SU-DHL-6 (cell line): ENCODE results near the gene AKNA.
"Not testable (repeated sequence)": the region's sequence is repeated elsewhere in the genome, so short reads cannot be mapped to it uniquely, and the experiment has no call there.

ENCODE experiments used
- H2AFZ ChIP-seq: fragments of 200-600 bp; sonication (generic); 2 replicates; pipeline ENCODE4 v1.6.1; 2014; ENCODE audit warnings: low read depth, mild to moderate bottlenecking, moderate library complexity, mixed read lengths, antibody characterized with exemption, low read length; ENCODE audit not compliant: severe bottlenecking
- H3F3A ChIP-seq: fragments of 200-600 bp; shearing (Covaris generic); 2 replicates; pipeline ENCODE4 v1.6.0; 2016; ENCODE audit warnings: antibody characterized with exemption, mild to moderate bottlenecking; ENCODE audit not compliant: insufficient read depth
- H3K27ac ChIP-seq: fragments of 200-600 bp; sonication (generic); 2 replicates; pipeline ENCODE4 v1.5.1; 2016; ENCODE audit warnings: low read depth, mild to moderate bottlenecking, low read length, moderate library complexity, mixed read lengths
- H3K27me3 ChIP-seq: fragments of 200-600 bp; sonication (generic), shearing (Covaris generic); 2 replicates; pipeline ENCODE4 v1.6.0; 2014; ENCODE audit warnings: mild to moderate bottlenecking, low read length
- H3K36me3 ChIP-seq: fragments of 200-600 bp; sonication (generic); 2 replicates; pipeline ENCODE4 v1.6.1; 2014; ENCODE audit warnings: mild to moderate bottlenecking, low read length, mixed read lengths
- H3K4me2 ChIP-seq: fragments of 300-600, 200-600 bp; shearing (Covaris generic), sonication (generic); 2 replicates; pipeline ENCODE4 v1.6.0; 2014; ENCODE audit warnings: low read length, low read depth, mild to moderate bottlenecking; ENCODE audit not compliant: poor library complexity, severe bottlenecking
- H3K4me3 ChIP-seq: fragments of 200-600 bp; sonication (generic); 2 replicates; pipeline ENCODE4 v1.5.1; 2014; ENCODE audit warnings: antibody characterized with exemption, low read length, mild to moderate bottlenecking, mixed read lengths; ENCODE audit not compliant: insufficient read depth, poor library complexity, severe bottlenecking
- H3K79me2 ChIP-seq: fragments of 200-600 bp; sonication (generic); 2 replicates; pipeline ENCODE4 v1.6.1; 2014; ENCODE audit warnings: mild to moderate bottlenecking, low read length, moderate library complexity; ENCODE audit not compliant: insufficient read depth
- H3K9ac ChIP-seq: fragments of 200-600 bp; sonication (generic); 2 replicates; pipeline ENCODE4 v1.7.0; 2014; ENCODE audit warnings: mild to moderate bottlenecking, low read length
- H3K9me2 ChIP-seq: fragments of 200-600 bp; sonication (generic); replicated peaks from 2 replicates; pipeline ENCODE4 v1.6.1; 2014; ENCODE audit warnings: low read length; ENCODE audit not compliant: insufficient read depth
- H3K9me3 ChIP-seq: fragments of 200-600 bp; sonication (generic); 2 replicates; pipeline ENCODE4 v1.6.1; 2014; ENCODE audit warnings: low read length, mixed read lengths; ENCODE audit not compliant: insufficient read depth
- H4K20me1 ChIP-seq: fragments of 200-600 bp; sonication (generic); 2 replicates; pipeline ENCODE4 v1.6.1; 2014; ENCODE audit warnings: low read depth, mild to moderate bottlenecking, antibody characterized with exemption, low read length, moderate library complexity, mixed read lengths
- EZH2phosphoT487 ChIP-seq: fragments of 200-600 bp; sonication (generic), shearing (Covaris generic); conservative IDR thresholded peaks from 2 replicates; pipeline ENCODE4 v1.6.1; 2018; ENCODE audit warnings: mild to moderate bottlenecking, antibody characterized with exemption, low read length, moderate library complexity, mixed read lengths
- TF ChIP-seq, protein P1 (sequence below): fragments of 200-600 bp; sonication (generic); IDR thresholded peaks from one replicate; pipeline ENCODE4 v1.5.1; 2017; ENCODE audit warnings: antibody characterized with exemption, mild to moderate bottlenecking, low read length, moderate library complexity; ENCODE audit not compliant: insufficient read depth, poor library complexity, severe bottlenecking

AKNA gene

DNA sequence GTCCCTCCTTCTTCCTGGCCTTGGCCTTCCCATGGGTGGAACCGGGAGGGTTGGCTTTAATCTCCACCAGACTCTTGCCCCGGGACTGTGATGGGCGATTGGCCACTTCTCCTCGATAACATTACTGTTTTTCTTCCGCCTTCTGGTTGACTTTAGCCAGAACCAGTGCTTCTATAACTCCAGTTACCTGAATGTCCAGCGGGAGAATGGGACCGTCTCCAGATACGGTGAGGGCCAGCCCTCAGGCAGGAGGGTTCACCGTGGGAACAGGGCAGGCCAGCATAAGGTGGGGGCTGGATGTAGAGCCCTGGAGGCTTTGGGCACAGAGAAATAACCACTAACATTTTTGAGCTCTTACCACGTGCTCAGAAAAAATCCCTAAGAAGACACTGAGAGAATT lies 57.1 kb downstream of the AKNA start:
- H3K4me3 ChIP-seq: no peak overlapping the region
- H2AFZ ChIP-seq: no peak overlapping the region
- H3F3A ChIP-seq: no peaks in the 10 kb centered on the region
- no peaks in the 10 kb centered on the region; the same call in 1 of the 2 replicates for H3K36me3 ChIP-seq
- H3K9me2 ChIP-seq: no peaks in the 10 kb centered on the region
- no peak overlapping the region for H3K27ac ChIP-seq
- no peaks in the 10 kb centered on the region for H3K27me3 ChIP-seq
- TF ChIP-seq, protein P1, sequence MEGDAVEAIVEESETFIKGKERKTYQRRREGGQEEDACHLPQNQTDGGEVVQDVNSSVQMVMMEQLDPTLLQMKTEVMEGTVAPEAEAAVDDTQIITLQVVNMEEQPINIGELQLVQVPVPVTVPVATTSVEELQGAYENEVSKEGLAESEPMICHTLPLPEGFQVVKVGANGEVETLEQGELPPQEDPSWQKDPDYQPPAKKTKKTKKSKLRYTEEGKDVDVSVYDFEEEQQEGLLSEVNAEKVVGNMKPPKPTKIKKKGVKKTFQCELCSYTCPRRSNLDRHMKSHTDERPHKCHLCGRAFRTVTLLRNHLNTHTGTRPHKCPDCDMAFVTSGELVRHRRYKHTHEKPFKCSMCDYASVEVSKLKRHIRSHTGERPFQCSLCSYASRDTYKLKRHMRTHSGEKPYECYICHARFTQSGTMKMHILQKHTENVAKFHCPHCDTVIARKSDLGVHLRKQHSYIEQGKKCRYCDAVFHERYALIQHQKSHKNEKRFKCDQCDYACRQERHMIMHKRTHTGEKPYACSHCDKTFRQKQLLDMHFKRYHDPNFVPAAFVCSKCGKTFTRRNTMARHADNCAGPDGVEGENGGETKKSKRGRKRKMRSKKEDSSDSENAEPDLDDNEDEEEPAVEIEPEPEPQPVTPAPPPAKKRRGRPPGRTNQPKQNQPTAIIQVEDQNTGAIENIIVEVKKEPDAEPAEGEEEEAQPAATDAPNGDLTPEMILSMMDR: no peak
- TF ChIP-seq EZH2phosphoT487: no peak
- H3K4me2 ChIP-seq: no peak overlapping the region
- no peak overlapping the region for H3K9ac ChIP-seq
- H3K79me2 ChIP-seq: no peaks in the 10 kb centered on the region
- no peaks in the 10 kb centered on the region for H3K9me3 ChIP-seq
- no peaks in the 10 kb centered on the region for H4K20me1 ChIP-seq

DNA sequence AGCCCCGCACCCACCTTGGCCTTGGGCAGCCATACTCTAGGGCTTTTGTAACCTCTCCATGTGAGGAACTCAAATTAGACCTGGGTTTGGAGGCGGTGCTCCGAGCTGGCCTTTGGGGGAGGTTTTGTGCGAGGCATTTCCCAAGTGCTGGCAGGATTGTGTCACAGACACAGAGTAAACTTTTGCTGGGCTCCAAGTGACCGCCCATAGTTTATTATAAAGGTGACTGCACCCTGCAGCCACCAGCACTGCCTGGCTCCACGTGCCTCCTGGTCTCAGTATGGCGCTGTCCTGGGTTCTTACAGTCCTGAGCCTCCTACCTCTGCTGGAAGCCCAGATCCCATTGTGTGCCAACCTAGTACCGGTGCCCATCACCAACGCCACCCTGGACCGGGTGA lies 58.2 kb downstream of the AKNA start, which contains the start of gene ORM2:
TSS of gene ORM2 (plus strand) at position 245 of the 398 bp plus-strand sequence. CDS start at position 281, 36 bp downstream.
- H3K27ac ChIP-seq, H4K20me1 ChIP-seq, H3K27me3 ChIP-seq, H3K4me3 ChIP-seq, H3F3A ChIP-seq, H3K4me2 ChIP-seq, H3K79me2 ChIP-seq, H3K9ac ChIP-seq, H3K36me3 ChIP-seq, H3K9me2 ChIP-seq, H3K9me3 ChIP-seq, H2AFZ ChIP-seq: not testable (repeated sequence)

DNA sequence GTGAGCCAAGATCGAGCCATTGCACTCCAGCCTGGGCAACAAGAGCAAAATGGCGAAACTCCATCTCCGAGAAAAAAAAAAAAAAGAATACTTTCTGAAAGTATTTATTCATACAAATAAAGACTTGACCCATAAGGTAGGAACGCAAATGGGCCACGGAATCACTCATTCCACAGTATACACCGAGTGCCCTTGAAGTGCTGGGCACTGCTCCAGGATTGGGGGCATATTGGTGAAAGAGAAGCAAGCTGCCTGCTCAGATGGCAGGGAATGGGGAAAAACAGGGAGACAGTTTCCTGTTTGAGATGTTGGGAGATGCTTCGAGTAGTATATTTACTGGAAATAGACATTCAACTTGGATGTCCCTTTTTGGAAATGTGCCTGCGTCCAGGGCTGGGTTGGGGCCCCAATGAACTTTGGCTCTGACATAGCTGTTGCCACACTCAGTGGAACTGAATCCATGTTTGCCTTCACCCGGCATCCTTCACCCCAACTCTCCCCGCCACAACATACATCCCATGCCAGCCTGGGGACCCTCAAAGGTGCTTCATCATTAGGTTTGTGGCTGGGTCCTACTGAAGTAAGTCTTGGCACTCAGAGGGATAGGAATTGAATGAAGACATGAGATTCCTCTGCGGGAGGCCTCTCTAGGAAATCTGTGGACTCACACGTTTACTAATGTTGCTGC lies 58.7 kb downstream of the AKNA start:
- not testable (repeated sequence) for H2AFZ ChIP-seq, H3K27me3 ChIP-seq, H3K4me3 ChIP-seq, H3K27ac ChIP-seq, H3K4me2 ChIP-seq, H3K9me2 ChIP-seq, H3K79me2 ChIP-seq, H3K9ac ChIP-seq, H3K36me3 ChIP-seq, H3F3A ChIP-seq, H4K20me1 ChIP-seq, H3K9me3 ChIP-seq

DNA sequence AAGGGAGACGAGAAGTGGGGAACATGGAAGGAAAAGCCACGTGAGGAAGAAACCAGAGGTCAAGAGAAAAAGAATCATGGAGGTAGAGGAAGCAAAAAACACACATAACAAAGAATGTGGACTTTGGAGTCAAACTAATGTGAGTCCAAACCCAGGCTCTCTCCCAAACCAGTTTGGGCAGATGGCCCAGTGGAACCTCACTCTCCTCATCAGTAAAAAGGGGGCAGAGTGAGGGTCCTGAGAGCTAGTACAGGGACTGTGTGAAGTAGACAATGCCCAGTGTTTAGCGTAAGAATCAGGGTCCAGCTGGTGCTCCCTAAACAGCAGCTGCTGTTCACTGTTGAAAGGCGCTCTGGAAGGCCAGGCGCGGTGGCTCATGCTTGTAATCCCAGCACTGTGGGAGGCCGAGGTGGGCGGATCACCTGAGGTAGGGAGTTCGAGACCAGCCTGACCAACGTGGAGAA lies 59.4 kb downstream of the AKNA start:
- not testable (repeated sequence) for H4K20me1 ChIP-seq, H3K36me3 ChIP-seq, H3K9me2 ChIP-seq, H3F3A ChIP-seq, H3K27me3 ChIP-seq, H3K79me2 ChIP-seq, H3K27ac ChIP-seq, H3K4me2 ChIP-seq, H3K9ac ChIP-seq, H3K9me3 ChIP-seq, H3K4me3 ChIP-seq, H2AFZ ChIP-seq

DNA sequence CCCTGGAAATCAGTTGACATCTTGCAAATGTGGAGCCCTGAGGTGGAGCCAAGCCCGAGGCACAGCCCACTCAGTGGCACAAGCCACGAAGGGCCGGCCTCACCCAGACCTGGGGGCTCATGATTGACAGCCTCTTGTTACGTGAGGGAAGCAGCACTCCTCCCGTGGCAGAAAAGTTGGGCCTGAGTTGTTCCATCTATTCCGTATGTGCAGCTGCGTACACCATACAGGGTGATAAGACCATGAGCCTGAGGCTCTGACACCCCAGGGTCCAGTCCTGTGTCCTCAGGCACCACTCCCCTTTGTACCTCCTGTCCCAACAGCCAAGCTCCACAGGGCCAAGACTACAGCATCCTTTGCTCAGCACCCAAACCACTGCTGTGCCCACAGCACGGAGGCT lies 60.0 kb downstream of the AKNA start:
- no peaks in the 10 kb centered on the region for H3K79me2 ChIP-seq
- H3K27me3 ChIP-seq: no peaks in the 10 kb centered on the region
- no peak overlapping the region for H2AFZ ChIP-seq
- H3K4me3 ChIP-seq: no peak overlapping the region
- H3K36me3 ChIP-seq: no peaks in the 10 kb centered on the region
- no peak overlapping the region for H3K9ac ChIP-seq
- TF ChIP-seq, protein P1: no peak
- no peak overlapping the region for H3K4me2 ChIP-seq
- H3F3A ChIP-seq: no peaks in the 10 kb centered on the region
- no peaks in the 10 kb centered on the region for H3K9me3 ChIP-seq
- H3K9me2 ChIP-seq: no peaks in the 10 kb centered on the region
- no peak overlapping the region for H3K27ac ChIP-seq
- H4K20me1 ChIP-seq: no peaks in the 10 kb centered on the region

DNA sequence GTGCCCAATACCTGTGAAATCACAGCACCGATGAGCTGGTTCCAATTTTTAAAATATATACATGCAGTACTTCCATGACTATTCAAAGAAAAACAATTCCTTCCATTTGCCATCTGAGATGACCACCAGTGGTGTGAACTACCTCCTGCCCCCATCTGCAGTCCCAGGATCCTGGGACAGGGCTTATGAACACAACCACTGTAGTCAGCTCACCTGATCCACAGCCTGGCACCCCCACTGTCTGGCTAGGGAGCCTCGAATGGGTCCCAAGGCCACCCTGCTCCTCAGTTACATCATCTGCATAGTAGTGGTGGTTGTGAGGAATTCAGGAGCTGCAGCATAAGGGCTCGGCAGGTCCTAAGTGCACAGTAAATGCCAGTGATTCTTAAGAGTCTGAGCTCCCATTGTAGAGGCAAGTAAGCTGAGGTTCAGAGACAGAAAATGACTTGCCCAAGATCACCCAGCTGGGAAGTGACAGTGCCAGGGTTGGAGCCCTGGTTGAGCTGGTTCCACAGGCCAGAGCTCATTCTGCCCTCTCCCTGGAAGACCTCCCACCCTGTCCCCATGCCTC lies 62.0 kb downstream of the AKNA start:
- not testable (repeated sequence) for H3K9me2 ChIP-seq, H3K27me3 ChIP-seq, H3K79me2 ChIP-seq, H4K20me1 ChIP-seq, H2AFZ ChIP-seq, H3K4me2 ChIP-seq, H3K27ac ChIP-seq, H3F3A ChIP-seq, H3K36me3 ChIP-seq, H3K4me3 ChIP-seq, H3K9me3 ChIP-seq, H3K9ac ChIP-seq
